Measurements from ENCODE around the gene MIER1.

MIER1 gene

DNA sequence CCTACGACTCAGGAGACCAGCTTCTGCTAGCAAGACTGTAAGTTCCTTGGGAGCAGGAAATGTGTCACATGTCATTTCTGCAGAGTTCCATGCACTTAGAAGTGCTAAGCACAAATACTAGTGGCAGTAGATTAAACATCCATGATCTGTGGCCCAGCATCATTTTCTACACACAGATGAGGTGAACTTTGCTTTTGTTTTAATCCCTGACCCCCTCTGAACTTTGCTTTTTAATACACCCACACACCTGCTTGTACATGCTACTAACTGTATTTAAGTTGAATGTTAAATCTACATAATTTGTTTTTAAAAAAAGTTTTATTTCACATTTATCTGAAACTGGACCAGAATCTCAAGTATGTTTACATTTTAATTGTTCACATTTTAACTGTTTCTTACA is 104.7 kb downstream of the MIER1 start:
- no peak overlapping the region for H3K4me2 ChIP-seq (ENCODE audit: low read length)
- H3K4me1 ChIP-seq (ENCODE audit: control insufficient read depth, low read depth, low read length) = no peaks in the 10 kb centered on the region
- H3K27ac ChIP-seq (ENCODE audit: low read depth, low read length) = no peak overlapping the region
- no peaks in the 10 kb centered on the region for H3K27me3 ChIP-seq (ENCODE audit: insufficient read depth, low read length, poor library complexity)
- no peaks in the 10 kb centered on the region for H3K79me1 ChIP-seq (ENCODE audit: low read length)
- no peak overlapping the region for H2BK120ac ChIP-seq (ENCODE audit: low read depth, low read length)
- no peaks in the 10 kb centered on the region for H3K36me3 ChIP-seq (ENCODE audit: control insufficient read depth, insufficient read depth, low read length)
- no peak overlapping the region for H3K18ac ChIP-seq (ENCODE audit: low read length)
- H2AK5ac ChIP-seq (ENCODE audit: low read length) = no peak overlapping the region
- H3K9ac ChIP-seq (ENCODE audit: low read length) = no peak overlapping the region
- no peak overlapping the region for H2BK5ac ChIP-seq (ENCODE audit: low read length)
- no peak overlapping the region for H3K4me3 ChIP-seq (ENCODE audit: low read length)
- no CpG with 5 or more reads among the region's 1 CpG for WGBS (ENCODE audit: extremely low coverage, insufficient coverage, low lambda C conversion rate)
- no peak overlapping the region for H3K23ac ChIP-seq (ENCODE audit: low read length)
- no peak for DNase-seq
- H4K5ac ChIP-seq (ENCODE audit: low read length) = no peak overlapping the region
- no peak overlapping the region for H4K8ac ChIP-seq (ENCODE audit: low read depth, low read length)
- no peak overlapping the region for H2BK15ac ChIP-seq (replicated peaks; ENCODE audit: low read depth)
- H3K79me2 ChIP-seq (ENCODE audit: control insufficient read depth, insufficient read depth, low read length) = no peaks in the 10 kb centered on the region
- H3K4ac ChIP-seq (ENCODE audit: low read depth, low read length) = no peak overlapping the region
- H3K56ac ChIP-seq (ENCODE audit: low read length) = no peak overlapping the region

DNA sequence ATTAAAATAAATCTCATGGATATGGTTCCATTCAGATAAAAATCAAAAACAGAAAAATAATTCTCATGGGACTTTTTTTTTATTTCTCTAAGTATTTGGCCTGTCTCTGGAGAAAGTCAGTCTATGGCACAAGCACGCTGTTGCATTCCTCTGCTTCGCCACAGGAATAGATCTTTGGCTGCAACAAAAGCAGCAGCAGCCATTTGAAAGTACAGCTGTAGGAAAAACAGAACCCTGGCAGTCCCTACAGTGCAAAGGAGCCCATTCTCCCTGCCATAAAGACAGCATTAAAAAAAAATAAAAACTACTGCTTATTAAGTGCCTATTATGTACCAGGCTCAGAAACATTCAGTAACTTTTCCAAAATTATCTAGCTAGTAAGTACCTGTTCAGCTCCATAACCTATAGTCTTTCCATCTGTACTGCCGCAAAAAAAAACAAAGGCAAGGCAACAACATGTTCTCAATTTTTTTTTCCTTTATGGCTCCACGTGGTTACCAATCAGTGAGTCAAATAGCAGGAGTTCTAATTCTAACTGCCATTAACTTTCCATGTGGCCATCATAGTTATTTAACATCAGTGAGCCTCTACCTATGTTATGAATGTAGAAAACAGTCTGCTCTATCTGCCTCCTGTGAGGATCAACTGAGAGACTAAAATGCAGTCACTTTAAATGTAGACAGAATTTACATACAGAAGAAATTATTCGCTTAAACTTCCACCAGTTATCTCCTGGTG is 106.5 kb downstream of the MIER1 start:
- Histone ChIP-seq H2BK120ac (ENCODE audit: low read depth, low read length) (no peak overlapping the region), H3K9ac (ENCODE audit: low read length) (no peak overlapping the region), H3K18ac (ENCODE audit: low read length) (no peak overlapping the region), H3K27me3 (ENCODE audit: insufficient read depth, low read length, poor library complexity) (no peaks in the 10 kb centered on the region), H3K4ac (ENCODE audit: low read depth, low read length) (no peak overlapping the region), H3K4me1 (ENCODE audit: control insufficient read depth, low read depth, low read length) (no peaks in the 10 kb centered on the region), H4K5ac (ENCODE audit: low read length) (no peak overlapping the region), H2AK5ac (ENCODE audit: low read length) (no peak overlapping the region), H3K23ac (ENCODE audit: low read length) (no peak overlapping the region), H3K79me2 (ENCODE audit: control insufficient read depth, insufficient read depth, low read length) (no peaks in the 10 kb centered on the region), H3K4me3 (ENCODE audit: low read length) (no peak overlapping the region), H3K4me2 (ENCODE audit: low read length) (no peak overlapping the region), H2BK15ac (replicated peaks; ENCODE audit: low read depth) (no peak overlapping the region), H2BK5ac (ENCODE audit: low read length) (no peak overlapping the region), H3K36me3 (ENCODE audit: control insufficient read depth, insufficient read depth, low read length) (no peaks in the 10 kb centered on the region), H3K56ac (ENCODE audit: low read length) (no peak overlapping the region), H3K27ac (ENCODE audit: low read depth, low read length) (no peak overlapping the region), H4K8ac (ENCODE audit: low read depth, low read length) (no peak overlapping the region), H3K79me1 (ENCODE audit: low read length) (no peaks in the 10 kb centered on the region)
- WGBS (ENCODE audit: extremely low coverage, insufficient coverage, low lambda C conversion rate) = no CpG with 5 or more reads among the region's 5 CpGs
- no peak for DNase-seq

GRCh38 chr1:67031859-67032247 is 107.1 kb downstream of the MIER1 start:
- Histone ChIP-seq H3K9ac (ENCODE audit: low read length) (no peak overlapping the region), H3K23ac (ENCODE audit: low read length) (no peak overlapping the region), H3K18ac (ENCODE audit: low read length) (no peak overlapping the region), H2BK120ac (ENCODE audit: low read depth, low read length) (no peak overlapping the region), H3K79me1 (ENCODE audit: low read length) (no peaks in the 10 kb centered on the region), H3K4me2 (ENCODE audit: low read length) (no peak overlapping the region), H3K4ac (ENCODE audit: low read depth, low read length) (no peak overlapping the region), H3K36me3 (ENCODE audit: control insufficient read depth, insufficient read depth, low read length) (no peaks in the 10 kb centered on the region), H3K79me2 (ENCODE audit: control insufficient read depth, insufficient read depth, low read length) (no peaks in the 10 kb centered on the region), H3K4me3 (ENCODE audit: low read length) (no peak overlapping the region), H3K27me3 (ENCODE audit: insufficient read depth, low read length, poor library complexity) (no peaks in the 10 kb centered on the region), H2BK5ac (ENCODE audit: low read length) (no peak overlapping the region), H3K56ac (ENCODE audit: low read length) (no peak overlapping the region), H3K27ac (ENCODE audit: low read depth, low read length) (no peak overlapping the region), H4K5ac (ENCODE audit: low read length) (no peak overlapping the region), H4K8ac (ENCODE audit: low read depth, low read length) (no peak overlapping the region), H2AK5ac (ENCODE audit: low read length) (no peak overlapping the region), H2BK15ac (replicated peaks; ENCODE audit: low read depth) (no peak overlapping the region), H3K4me1 (ENCODE audit: control insufficient read depth, low read depth, low read length) (no peaks in the 10 kb centered on the region)
- no CpG with 5 or more reads among the region's 4 CpGs for WGBS (ENCODE audit: extremely low coverage, insufficient coverage, low lambda C conversion rate)
- DNase-seq = no peak

Data from mesendoderm (in vitro differentiated cells).